IMR-90 (cell line): ENCODE data around the gene COL5A3. TPM values are rescaled to one million over a fixed set of nuclear protein-coding genes. Genes with fewer than 3 reads are reported as not detected.

Experiments used
- ATAC-seq: fragments of 200-7000 bp; cut with Tn5 transposase; 2 replicates; pipeline ENCODE4 v1.9.1; 2020; ENCODE audit warnings: low read depth, mild to moderate bottlenecking, moderate library complexity
- BruUV-seq: library from RNA; stranded (reverse); fragments of 400-500 nt; replicated peaks from 2 replicates; lab custom pipeline; 2021; lab: Mats Ljungman, UMichigan
- CTCF ChIA-PET: fragments of 300-600 bp; formaldehyde crosslinking; extraction: SDS; loops from one replicate; lab custom pipeline; 2021; ENCODE audit warnings: antibody characterized with exemption; lab: Yijun Ruan, JAX
- POLR2A ChIA-PET: fragments of 300-600 bp; sonication (Branson Sonifier 250); formaldehyde crosslinking; loops from one replicate; lab custom pipeline; 2022; ENCODE audit warnings: antibody characterized with exemption; ENCODE audit not compliant: unreplicated experiment; lab: Charles Lee
- DNase-seq: peaks from one replicate; pipeline ENCODE4 v3.0.0; 2013
- H2AFZ ChIP-seq: replicated peaks from 2 replicates; pipeline ENCODE3; 2013; ENCODE audit warnings: low read length, mild to moderate bottlenecking; ENCODE audit not compliant: poor library complexity
- H2AK5ac ChIP-seq: 2 replicates; pipeline ENCODE4 v1.6.1; 2013; ENCODE audit warnings: low read depth, low read length, inconsistent platforms
- H2AK9ac ChIP-seq: replicated peaks from 2 replicates; pipeline ENCODE3; 2013; ENCODE audit warnings: mild to moderate bottlenecking, low read depth, low read length, moderate library complexity; ENCODE audit not compliant: poor library complexity
- H2BK120ac ChIP-seq: 2 replicates; pipeline ENCODE4 v1.6.1; 2013; ENCODE audit warnings: low read depth, low read length, inconsistent platforms
- H2BK15ac ChIP-seq: 3 replicates; pipeline ENCODE4 v1.6.1; 2013; ENCODE audit warnings: low read depth, low read length, inconsistent platforms
- H2BK20ac ChIP-seq: 2 replicates; pipeline ENCODE4 v1.6.1; 2013; ENCODE audit warnings: low read depth, mild to moderate bottlenecking, inconsistent platforms, low read length, moderate library complexity
- H2BK5ac ChIP-seq: 2 replicates; pipeline ENCODE4 v1.6.1; 2013; ENCODE audit warnings: mild to moderate bottlenecking, low read depth, low read length, inconsistent platforms; ENCODE audit not compliant: poor library complexity, severe bottlenecking
- H3K14ac ChIP-seq: replicated peaks from 2 replicates; pipeline ENCODE4 v1.6.1; 2013; ENCODE audit warnings: low read depth, low read length, inconsistent platforms
- H3K18ac ChIP-seq: 2 replicates; pipeline ENCODE4 v1.6.1; 2013; ENCODE audit warnings: low read depth, low read length, control low read depth
- H3K23ac ChIP-seq: 2 replicates; pipeline ENCODE4 v1.6.1; 2013; ENCODE audit warnings: low read depth, low read length, inconsistent platforms
- H3K27ac ChIP-seq: 2 replicates; pipeline ENCODE4 v1.5.1; 2013; ENCODE audit warnings: mild to moderate bottlenecking, control low read depth, low read length; ENCODE audit not compliant: insufficient read depth
- H3K27me3 ChIP-seq: 2 replicates; pipeline ENCODE4 v1.6.1; 2013; ENCODE audit warnings: low read length; ENCODE audit not compliant: control insufficient read depth, insufficient read depth
- H3K36me3 ChIP-seq: 2 replicates; pipeline ENCODE4 v1.6.1; 2013; ENCODE audit warnings: low read length, mixed read lengths; ENCODE audit not compliant: control insufficient read depth, insufficient read depth
- H3K4ac ChIP-seq: 2 replicates; pipeline ENCODE4 v1.6.1; 2013; ENCODE audit warnings: low read depth, low read length, inconsistent platforms
- H3K4me1 ChIP-seq: 2 replicates; pipeline ENCODE4 v1.6.1; 2013; ENCODE audit warnings: low read length, mixed read lengths; ENCODE audit not compliant: control insufficient read depth, insufficient read depth
- H3K4me2 ChIP-seq: 2 replicates; pipeline ENCODE4 v1.6.1; 2013; ENCODE audit warnings: low read depth, mild to moderate bottlenecking, control low read depth, low read length, moderate library complexity
- H3K4me3 ChIP-seq: 2 replicates; pipeline ENCODE4 v1.5.1; 2013; ENCODE audit warnings: low read depth, mild to moderate bottlenecking, control low read depth, low read length, moderate library complexity; ENCODE audit not compliant: insufficient read depth
- H3K56ac ChIP-seq: 2 replicates; pipeline ENCODE4 v1.6.1; 2013; ENCODE audit warnings: low read length, inconsistent platforms; ENCODE audit not compliant: insufficient read depth; ENCODE audit errors: extremely low read depth
- H3K79me1 ChIP-seq, 2 experiments: 2 replicates each; pipeline ENCODE4 v1.6.1; 2013; ENCODE audit warnings: low read length in 2 of 2, inconsistent platforms in 1 of 2, low read depth in 1 of 2
- H3K9ac ChIP-seq: 2 replicates; pipeline ENCODE4 v1.6.1; 2013; ENCODE audit warnings: low read depth, low read length, control low read depth
- H3K9me1 ChIP-seq: 2 replicates; pipeline ENCODE4 v1.6.1; 2013; ENCODE audit warnings: low read length, inconsistent platforms; ENCODE audit not compliant: insufficient read depth
- H3K9me3 ChIP-seq: 2 replicates; pipeline ENCODE4 v1.6.1; 2013; ENCODE audit warnings: low read length; ENCODE audit not compliant: control insufficient read depth, insufficient read depth
- H4K20me1 ChIP-seq: 2 replicates; pipeline ENCODE4 v1.6.1; 2013; ENCODE audit warnings: low read length, inconsistent platforms; ENCODE audit not compliant: insufficient read depth
- H4K5ac ChIP-seq: 2 replicates; pipeline ENCODE4 v1.6.1; 2013; ENCODE audit warnings: mild to moderate bottlenecking, low read depth, low read length, control low read depth
- H4K8ac ChIP-seq, 2 experiments: 2 replicates each; pipeline ENCODE4 v1.6.1; 2013; ENCODE audit warnings: low read depth in 2 of 2, low read length in 2 of 2, control low read depth in 1 of 2, inconsistent platforms in 1 of 2
- H4K91ac ChIP-seq: 2 replicates; pipeline ENCODE4 v1.6.1; 2013; ENCODE audit warnings: low read depth, low read length, inconsistent platforms; ENCODE audit not compliant: insufficient read depth
- CTCF ChIP-seq: conservative IDR thresholded peaks from 2 replicates; pipeline ENCODE4 v1.5.1; 2012; ENCODE audit warnings: mild to moderate bottlenecking, low read depth, low read length, improper control_type of control experiment
- FOS ChIP-seq: fragments of 150-350 bp; IDR thresholded peaks from 2 replicates; pipeline ENCODE4 v1.6.1; 2016; ENCODE audit warnings: low read depth, low read length
- RCOR1 ChIP-seq: IDR thresholded peaks from 2 replicates; pipeline ENCODE4 v1.6.1; 2012; ENCODE audit warnings: mild to moderate bottlenecking, low read length, improper control_type of control experiment; ENCODE audit not compliant: insufficient replicate concordance
- RFX5 ChIP-seq: IDR thresholded peaks from 2 replicates; pipeline ENCODE4 v1.8.0; 2012; ENCODE audit warnings: low read depth, mild to moderate bottlenecking, low read length, moderate library complexity
- WGBS, 2 experiments: methylation state at CpG; one replicate each; pipeline versions ENCODE4 v1.1.5 to v1.1.7; 2013; ENCODE audit warnings: missing lambda C conversion rate in 2 of 2; ENCODE audit not compliant: insufficient read length in 1 of 2; ENCODE audit errors: extremely low coverage in 2 of 2; 5-methylcytosine and 5-hydroxymethylcytosine counted together
- dilution Hi-C: fragments of 300-500 bp; cut with HindIII; formaldehyde crosslinking; loops from one replicate; pipeline ENCODE4 v1.14.3; 2018; ENCODE audit warnings: low sequenced_read_pairs; ENCODE audit not compliant: unreplicated experiment
- in situ Hi-C: fragments of 300-500 bp; cut with MboI; formaldehyde crosslinking; loops from 3 replicates; pipeline ENCODE4 v1.14.3; 2019; ENCODE audit warnings: low sequenced_read_pairs, inconsistent platforms, mixed read lengths
- intact Hi-C: fragments of 100-400 bp; cut with micrococcal nuclease; formaldehyde crosslinking; loops from 2 replicates; pipeline ENCODE4 v1.10.0; 2022
- polyA plus RNA-seq, 3 experiments: library from polyadenylated mRNA; depleted of rRNA; stranded (reverse); fragments of >200 nt; gene quantifications; 2 replicates each; pipeline ENCODE4 v1.2.3, GENCODE V29; 2012; ENCODE audit warnings: low replicate concordance in 1 of 3
- total RNA-seq: library from RNA; depleted of rRNA; stranded (reverse); fragments of >200 nt; gene quantifications from 2 replicates; pipeline ENCODE4 v1.2.3, GENCODE V29; 2012

Gene COL5A3
- total and polyA plus RNA-seq, 2 of the 4 experiments (the other 2 are of a cell fraction), result 0.54 to 1.5 TPM

- TF ChIP-seq CTCF (peak; percentile 89), RFX5 (no peak)
These were observed 10.0 kb downstream of the COL5A3 start (continued) for GRCh38 chr19:10000171-10000826.

GRCh38 chr19:9996541-9996940 is 13.8 kb downstream of the COL5A3 start:
- Histone ChIP-seq H2BK15ac (no peak overlapping the region), H3K9ac (no peak overlapping the region), H3K9me3 (no peaks in the 10 kb centered on the region), H2BK5ac (no peak overlapping the region), H3K27me3 (no peaks in the 10 kb centered on the region), H2AK5ac (no peak overlapping the region), H3K4ac (no peak overlapping the region), H3K18ac (no peak overlapping the region), H3K14ac (no peak overlapping the region; the same call in 1 of the 2 replicates), H3K23ac (no peak overlapping the region), H4K5ac (no peak overlapping the region), H4K20me1 (no peaks in the 10 kb centered on the region), H4K91ac (no peak overlapping the region), H3K4me2 (no peak overlapping the region), H3K56ac (no peak overlapping the region), H2AFZ (no peak overlapping the region), H3K9me1 (no peaks in the 10 kb centered on the region), H3K27ac (no peak overlapping the region), H2BK120ac (no peak overlapping the region), H2BK20ac (no peak overlapping the region), H2AK9ac (peak overlapping the region; percentile 58), H3K4me3 (no peak overlapping the region), H3K36me3 (peaks cover 2% of the 10 kb centered on the region; the same call in 1 of the 2 replicates), H4K8ac (no peak overlapping the region), H3K79me1 (no peaks in the 10 kb centered on the region), H3K4me1 (0 out of 2 replicates have a peak, but pooled peaks cover 1% of the 10 kb centered on the region)
- WGBS, 2 experiments, result 20% methylated on average over 1 of the region's 5 CpGs; no CpG with 5 or more reads in 1 of the 2 experiments
- intact Hi-C loops (no loop called here), in situ Hi-C loops (no loop called here), dilution Hi-C loops (no loop called here)
- no TSS peak for BruUV-seq
- ATAC-seq (peak; percentile 72), DNase-seq (peak; percentile 62)
- TF ChIP-seq RCOR1 (no peak), FOS (peak; percentile 48; the same call in 1 of the 2 replicates)
- CTCF ChIA-PET, result no interaction called here
- POLR2A ChIA-PET, result no interaction called here
